ENCODE measurements around the gene WBP4. TPM values are rescaled to one million over a fixed set of nuclear protein-coding genes. Genes with fewer than 3 reads are reported as not detected.

WBP4 gene
- total RNA-seq, 1 donor from 2014 or later: 10.6 TPM

GRCh38 chr13:41061914-41062837, 867 bp downstream of the WBP4 start:
- peak overlapping the region; percentile 96 for H3K27ac ChIP-seq (ENCODE audit: low read depth, low read length)
- peak overlapping the region; percentile 83 for H2AFZ ChIP-seq (ENCODE audit: low read depth, low read length)
- H3K4me3 ChIP-seq (ENCODE audit: insufficient read depth, low read depth, low read length): peak overlapping the region; percentile 88
- H3K36me3 Mint-ChIP-seq (ENCODE audit: low read depth, unreplicated experiment): no peaks in the 10 kb centered on the region
- no peak for TF ChIP-seq EZH2 (IDR thresholded peaks at IDR 0.05; ENCODE audit: insufficient read depth, low read length)
- FAIRE-seq: peak; percentile 34
- DNase-seq (ENCODE audit: low read depth): peak; percentile 60
- H3K27ac Mint-ChIP-seq (ENCODE audit: unreplicated experiment): peak overlapping the region; percentile 98
- H3K4me1 Mint-ChIP-seq (ENCODE audit: low read depth, unreplicated experiment): peaks cover 36% of the 10 kb centered on the region
- H3K27me3 Mint-ChIP-seq (ENCODE audit: low read depth, unreplicated experiment): no peaks in the 10 kb centered on the region
- H3K4me2 ChIP-seq (ENCODE audit: low read length): peak overlapping the region; percentile 89
- H3K4me1 ChIP-seq (ENCODE audit: insufficient read depth, low read length): peaks cover 26% of the 10 kb centered on the region
- peaks cover 16% of the 10 kb centered on the region for H4K20me1 ChIP-seq (ENCODE audit: insufficient read depth, low read length)
- H3K9ac ChIP-seq (ENCODE audit: low read length): peak overlapping the region; percentile 95
- no peaks in the 10 kb centered on the region for H3K27me3 ChIP-seq (ENCODE audit: insufficient read depth, low read length)
- H3K36me3 ChIP-seq (ENCODE audit: insufficient read depth, low read length): peaks cover 11% of the 10 kb centered on the region
- H3K9me3 Mint-ChIP-seq (ENCODE audit: unreplicated experiment): no peaks in the 10 kb centered on the region
- H3K79me2 ChIP-seq (ENCODE audit: insufficient read depth, low read length): peaks cover 51% of the 10 kb centered on the region
- peak overlapping the region; percentile 99 for H3K4me3 Mint-ChIP-seq (ENCODE audit: unreplicated experiment)
- H3K9me3 ChIP-seq (ENCODE audit: insufficient read depth, low read depth, low read length): no peaks in the 10 kb centered on the region

GRCh38 chr13:41064493-41064892, 3.2 kb downstream of the WBP4 start:
- peaks cover 26% of the 10 kb centered on the region for H3K36me3 ChIP-seq (ENCODE audit: insufficient read depth, low read length)
- peak; percentile 76 for DNase-seq (ENCODE audit: low read depth)
- no peak overlapping the region for H3K27ac Mint-ChIP-seq (ENCODE audit: unreplicated experiment)

GRCh38 chr13:41065078-41065477, 3.8 kb downstream of the WBP4 start:
- H3K27ac ChIP-seq (ENCODE audit: low read depth, low read length): peak overlapping the region; percentile 67
- DNase-seq (ENCODE audit: low read depth) (peak; percentile 72), FAIRE-seq (no peak)
- H3K27ac Mint-ChIP-seq (ENCODE audit: unreplicated experiment): no peak overlapping the region
- no peak overlapping the region for H3K4me3 ChIP-seq (ENCODE audit: insufficient read depth, low read depth, low read length)
- no peaks in the 10 kb centered on the region for H3K27me3 ChIP-seq (ENCODE audit: insufficient read depth, low read length)
- peak overlapping the region; percentile 50 for H3K4me3 Mint-ChIP-seq (ENCODE audit: unreplicated experiment)
- no peaks in the 10 kb centered on the region for H3K36me3 Mint-ChIP-seq (ENCODE audit: low read depth, unreplicated experiment)
- H3K9ac ChIP-seq (ENCODE audit: low read length): peak overlapping the region; percentile 42
- no peaks in the 10 kb centered on the region for H3K27me3 Mint-ChIP-seq (ENCODE audit: low read depth, unreplicated experiment)
- H3K9me3 Mint-ChIP-seq (ENCODE audit: unreplicated experiment): no peaks in the 10 kb centered on the region
- peaks cover 32% of the 10 kb centered on the region for H3K36me3 ChIP-seq (ENCODE audit: insufficient read depth, low read length)
- peaks cover 26% of the 10 kb centered on the region for H3K4me1 ChIP-seq (ENCODE audit: insufficient read depth, low read length)
- peaks cover 25% of the 10 kb centered on the region for H3K79me2 ChIP-seq (ENCODE audit: insufficient read depth, low read length)
- no peak for TF ChIP-seq CTCF (IDR thresholded peaks at IDR 0.05; ENCODE audit: insufficient read depth, low read depth, low read length)
- TF ChIP-seq EZH2 (IDR thresholded peaks at IDR 0.05; ENCODE audit: insufficient read depth, low read length): no peak
- H4K20me1 ChIP-seq (ENCODE audit: insufficient read depth, low read length): no peaks in the 10 kb centered on the region
- no peaks in the 10 kb centered on the region for H3K9me3 ChIP-seq (ENCODE audit: insufficient read depth, low read depth, low read length)
- H3K4me1 Mint-ChIP-seq (ENCODE audit: low read depth, unreplicated experiment): peaks cover 24% of the 10 kb centered on the region
- peak overlapping the region; percentile 67 for H3K4me2 ChIP-seq (ENCODE audit: low read length)
- H2AFZ ChIP-seq (ENCODE audit: low read depth, low read length): no peak overlapping the region

More at GRCh38 chr13:41064493-41064892, 3.2 kb downstream of the WBP4 start:
- no peaks in the 10 kb centered on the region for H3K27me3 Mint-ChIP-seq (ENCODE audit: low read depth, unreplicated experiment)
- Histone ChIP-seq H4K20me1 (ENCODE audit: insufficient read depth, low read length) (no peaks in the 10 kb centered on the region), H3K4me3 (ENCODE audit: insufficient read depth, low read depth, low read length) (no peak overlapping the region), H3K4me2 (ENCODE audit: low read length) (peak overlapping the region; percentile 67), H2AFZ (ENCODE audit: low read depth, low read length) (no peak overlapping the region), H3K9ac (ENCODE audit: low read length) (no peak overlapping the region), H3K4me1 (ENCODE audit: insufficient read depth, low read length) (peaks cover 26% of the 10 kb centered on the region), H3K9me3 (ENCODE audit: insufficient read depth, low read depth, low read length) (no peaks in the 10 kb centered on the region), H3K27me3 (ENCODE audit: insufficient read depth, low read length) (no peaks in the 10 kb centered on the region), H3K79me2 (ENCODE audit: insufficient read depth, low read length) (peaks cover 28% of the 10 kb centered on the region), H3K27ac (ENCODE audit: low read depth, low read length) (peak overlapping the region; percentile 67)
- H3K9me3 Mint-ChIP-seq (ENCODE audit: unreplicated experiment): no peaks in the 10 kb centered on the region
- H3K4me1 Mint-ChIP-seq (ENCODE audit: low read depth, unreplicated experiment): peaks cover 24% of the 10 kb centered on the region
- H3K4me3 Mint-ChIP-seq (ENCODE audit: unreplicated experiment): no peak overlapping the region
- H3K36me3 Mint-ChIP-seq (ENCODE audit: low read depth, unreplicated experiment): no peaks in the 10 kb centered on the region
- FAIRE-seq: peak; percentile 56
- no peak for TF ChIP-seq EZH2 (IDR thresholded peaks at IDR 0.05; ENCODE audit: insufficient read depth, low read length)
- TF ChIP-seq CTCF (IDR thresholded peaks at IDR 0.05; ENCODE audit: insufficient read depth, low read depth, low read length): no peak
